ENCODE results near the gene MAN1A1.
"Not testable (repeated sequence)": the region's sequence is repeated elsewhere in the genome, so short reads cannot be mapped to it uniquely, and the experiment has no call there.

MAN1A1 gene

GRCh38 chr6:119166024-119166784, 183.4 kb downstream of the MAN1A1 start:
- DNase-seq: no peak

DNA sequence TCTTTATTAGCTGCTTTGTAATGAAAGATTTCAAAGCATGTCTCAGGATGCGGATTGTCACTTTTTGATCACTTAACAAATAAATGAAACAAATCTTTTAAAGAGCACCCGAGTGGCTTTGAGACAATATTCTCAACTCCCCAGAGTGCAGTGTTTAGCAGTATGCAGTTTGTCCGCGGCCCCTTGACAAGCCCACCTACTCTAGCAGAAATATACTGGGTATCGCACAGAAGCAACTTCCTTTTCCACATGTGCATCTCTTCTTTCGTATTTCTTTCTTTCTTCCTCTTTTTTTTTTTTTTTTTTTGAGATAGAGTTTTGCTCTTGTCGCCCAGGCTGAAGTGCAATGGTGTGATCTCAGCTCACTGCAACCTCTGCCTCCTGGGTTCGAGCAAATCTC, 186.6 kb downstream of the MAN1A1 start:
- no peak for DNase-seq

DNA sequence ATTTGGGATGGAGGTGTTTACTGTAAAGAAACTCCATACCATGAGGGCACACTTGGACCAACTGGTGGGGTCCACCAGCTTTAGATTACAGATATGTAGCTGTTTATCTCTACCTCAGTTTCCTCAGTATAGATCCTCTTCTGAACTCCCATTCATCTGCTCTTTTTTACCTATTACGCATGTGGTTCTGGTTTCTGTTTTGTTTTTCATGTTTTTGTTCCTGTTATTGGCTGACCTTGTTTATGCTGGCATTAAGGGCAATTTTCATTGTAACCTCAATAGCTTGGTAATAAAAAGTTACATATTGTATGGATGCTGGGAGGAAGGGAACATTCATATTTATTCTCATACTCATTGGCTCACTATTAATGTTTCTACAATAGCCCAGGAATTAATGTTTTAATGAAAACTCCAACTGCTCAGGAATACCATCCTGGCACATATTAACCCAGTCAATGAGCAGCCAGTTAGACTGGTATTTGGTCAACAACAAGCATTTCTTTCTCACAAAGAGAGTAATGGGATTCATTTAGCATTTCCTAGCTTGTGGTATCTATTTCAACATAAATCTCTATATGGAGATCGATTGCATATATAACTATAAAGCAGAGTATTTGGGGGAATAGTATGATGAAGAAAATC, 187.3 kb downstream of the MAN1A1 start:
- no peak for DNase-seq

- DNase-seq: no peak
Observed at GRCh38 chr6:119161438-119161837, 188.1 kb downstream of the MAN1A1 start.

GRCh38 chr6:119160911-119161310, 188.7 kb downstream of the MAN1A1 start:
- DNase-seq: no peak

DNA sequence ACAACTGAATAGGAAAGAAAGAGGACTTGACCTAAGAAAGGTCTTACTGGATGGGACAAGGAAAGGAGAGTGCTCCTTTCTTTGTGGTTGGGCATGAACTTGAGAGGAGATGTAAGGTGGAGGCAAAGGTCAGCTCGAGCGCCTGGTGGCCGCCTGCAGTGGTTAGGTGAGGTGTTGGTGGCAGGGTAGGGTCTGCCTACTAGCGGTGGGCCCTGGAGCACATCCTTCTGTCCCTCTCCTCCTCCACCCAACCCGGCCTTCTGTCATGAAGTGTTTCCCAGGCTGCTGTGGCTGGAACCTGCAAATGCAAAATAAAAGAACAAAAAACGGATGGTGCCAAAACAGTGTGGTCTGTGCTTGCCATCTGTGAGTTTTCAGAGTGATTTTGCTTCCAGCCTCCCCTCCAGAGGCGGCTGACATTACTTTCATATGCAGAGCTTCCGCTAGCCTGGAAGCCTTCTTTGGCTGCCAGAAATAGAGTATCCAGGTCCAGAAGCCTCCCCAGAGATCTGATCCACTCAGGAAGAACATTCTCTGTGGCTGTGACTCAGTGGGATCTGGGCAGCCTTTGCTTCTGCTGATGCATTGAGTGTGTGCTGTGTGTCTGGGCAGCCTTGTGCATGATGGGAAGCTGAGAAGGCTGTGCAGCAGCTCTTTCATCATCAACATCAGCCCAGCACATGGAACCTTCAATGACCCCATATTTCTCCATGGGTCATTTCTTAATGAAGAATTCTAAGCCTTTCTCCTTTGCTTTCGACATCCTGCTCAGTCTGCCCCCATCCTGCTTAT, 191.3 kb downstream of the MAN1A1 start:
- no peak for DNase-seq

DNA sequence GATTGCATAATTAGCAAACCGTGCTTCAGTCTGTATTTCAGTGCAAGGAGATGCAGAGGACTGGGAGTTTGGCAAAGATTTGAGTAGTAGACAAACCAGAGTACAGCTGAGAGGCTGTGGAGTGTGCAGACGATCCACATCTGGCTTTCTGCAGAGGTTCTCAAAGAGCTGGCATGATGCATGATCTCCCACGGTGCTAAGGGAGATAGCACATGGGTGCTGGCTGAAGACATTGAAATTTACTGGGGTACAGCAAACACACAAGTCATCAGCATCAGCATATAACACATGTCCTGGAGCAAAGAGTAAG, 192.1 kb downstream of the MAN1A1 start:
- no peak for DNase-seq

- DNase-seq: no peak
Observed at GRCh38 chr6:119156757-119157505, 192.6 kb downstream of the MAN1A1 start.

DNA sequence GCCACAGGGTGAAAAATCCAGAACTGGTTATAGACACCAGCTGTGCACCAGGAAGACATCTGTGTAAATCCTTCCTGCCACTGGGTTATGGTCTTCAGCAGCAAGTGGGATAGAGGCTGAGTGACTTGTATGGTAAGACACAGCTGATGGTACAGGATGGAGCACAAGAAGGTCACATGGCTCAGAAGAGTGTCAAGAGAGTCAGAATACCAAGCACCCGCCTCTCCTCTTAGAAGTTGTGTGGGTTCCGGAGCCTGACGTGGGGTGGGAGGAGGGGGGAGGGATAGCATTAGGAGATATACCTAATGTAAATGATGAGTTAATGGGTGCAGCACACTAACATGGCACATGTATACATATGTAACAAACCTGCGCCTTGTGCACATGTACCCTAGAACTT, 193.5 kb downstream of the MAN1A1 start:
- DNase-seq: not testable (repeated sequence)

- DNase-seq: no peak
Observed at GRCh38 chr6:119152187-119152586, 197.4 kb downstream of the MAN1A1 start.

GRCh38 chr6:119148825-119149525, 200.6 kb downstream of the MAN1A1 start:
- DNase-seq: no peak

GRCh38 chr6:119148098-119148824, 201.3 kb downstream of the MAN1A1 start:
- DNase-seq: peak; percentile 23

DNA sequence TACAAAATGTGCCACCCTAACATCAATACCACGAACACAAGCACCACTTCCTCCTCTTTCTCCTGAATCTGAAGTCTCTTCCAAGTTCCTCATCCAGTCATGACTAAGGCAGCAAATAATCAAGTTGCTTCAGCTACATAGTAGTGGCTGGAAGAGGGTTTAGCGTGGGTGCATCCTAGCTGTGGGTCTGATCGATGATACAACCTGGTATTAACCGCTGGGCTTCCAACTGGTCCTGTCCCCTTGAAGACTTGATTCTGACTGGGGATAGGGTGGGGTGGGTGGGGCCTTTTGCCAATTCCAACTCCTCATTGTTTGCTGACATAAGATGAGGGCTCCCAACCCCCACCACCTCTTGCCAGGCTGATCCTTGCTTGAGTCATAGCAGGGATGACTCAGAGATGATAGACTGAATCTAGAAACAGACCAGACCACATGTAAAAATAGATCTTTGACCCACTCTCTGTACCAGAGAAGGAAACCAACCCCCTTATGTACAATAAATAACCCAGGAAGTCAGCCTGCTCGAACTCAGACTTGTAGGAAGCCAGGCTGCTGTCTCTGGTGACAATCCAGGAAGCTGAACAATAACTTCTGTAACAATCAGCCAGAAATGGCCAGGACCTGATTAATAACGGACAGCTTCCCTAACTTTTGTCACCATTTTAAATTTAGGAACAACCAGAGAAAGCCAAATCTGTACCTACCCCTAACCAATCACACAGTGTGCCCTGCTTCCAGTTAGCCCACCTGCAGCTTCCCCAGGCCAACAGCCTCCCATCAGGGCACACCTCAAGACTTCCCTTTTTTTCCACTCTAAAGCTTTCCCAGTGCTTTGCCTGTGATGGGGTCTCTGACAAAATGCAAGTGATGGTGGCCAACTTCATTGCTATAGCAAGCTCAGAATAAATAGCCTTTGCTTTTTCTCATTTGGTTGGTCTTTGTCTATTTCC, 202.2 kb downstream of the MAN1A1 start:
- no peak for DNase-seq

GRCh38 chr6:119145111-119145510, 204.4 kb downstream of the MAN1A1 start:
- DNase-seq: no peak

DNA sequence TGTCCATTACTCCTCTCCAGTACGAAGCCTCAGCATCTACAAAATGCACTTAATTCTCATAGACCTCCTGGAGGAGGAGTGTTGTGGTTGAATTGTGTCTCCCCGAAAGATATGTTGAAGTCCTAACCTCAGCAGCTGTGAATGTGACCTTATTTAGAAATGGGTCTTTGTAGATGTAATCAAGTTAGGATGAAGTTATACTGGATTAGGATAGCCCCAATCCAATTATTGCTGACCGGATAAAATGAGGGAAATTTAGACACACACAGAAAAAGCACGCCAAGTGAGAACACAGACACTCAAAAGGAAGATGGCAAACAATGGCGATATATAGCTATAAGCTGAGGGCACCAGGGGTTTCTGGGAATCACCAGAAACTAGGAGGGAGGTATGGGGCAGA, 206.9 kb downstream of the MAN1A1 start:
- DNase-seq: no peak

GRCh38 chr6:119142041-119142440, 207.5 kb downstream of the MAN1A1 start:
- DNase-seq: no peak

GRCh38 chr6:119140196-119141140, 209.1 kb downstream of the MAN1A1 start:
- no peak for DNase-seq

DNA sequence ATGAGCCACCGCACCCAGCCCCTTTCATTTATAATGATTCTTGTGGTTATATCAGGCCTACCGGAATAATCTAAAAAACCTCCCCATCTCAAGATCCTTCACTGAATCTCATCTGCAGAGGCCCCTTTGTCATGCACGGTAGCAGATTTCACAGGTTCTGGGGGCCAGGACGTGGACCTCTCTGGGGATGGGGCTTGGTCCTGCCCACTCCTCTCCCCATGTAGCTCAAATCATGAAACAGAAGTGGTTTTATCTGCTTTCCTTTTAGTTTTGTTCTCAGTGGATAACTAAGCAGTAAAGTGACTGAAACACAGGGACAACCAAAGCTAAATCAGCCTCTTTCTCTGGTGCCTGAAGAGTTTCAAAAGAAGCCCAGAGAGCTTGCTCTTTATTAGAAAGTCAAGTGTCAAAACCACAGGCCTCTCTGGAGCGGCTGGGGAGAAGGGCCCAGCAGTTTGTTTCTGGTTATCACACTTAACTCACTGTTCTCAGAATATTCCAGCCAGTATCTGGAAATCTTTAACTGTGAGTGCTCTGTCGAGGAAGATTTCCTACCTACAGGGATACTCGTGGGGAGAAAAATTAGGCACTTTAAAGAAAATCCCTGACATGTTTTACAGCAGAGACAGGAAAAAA, 210.5 kb downstream of the MAN1A1 start:
- no peak for DNase-seq
